Natural killer cell (primary cell): ENCODE results near the gene TESMIN. TPM values are rescaled to one million over a fixed set of nuclear protein-coding genes. Genes with fewer than 3 reads are reported as not detected.

Source experiments
- ATAC-seq, 3 donors: fragments of 150-1000 bp in 2 of 3; fragments of 200-7000 bp in 1 of 3; cut with Tn5 transposase; 1 replicate in 1 of 3; 2 replicates in 2 of 3; pipeline ENCODE4 v1.10.0; 2021; ENCODE audit warnings: mild to moderate bottlenecking in 2 of 3, moderate library complexity in 2 of 3
- DNase-seq, 2 donors: peaks; one replicate each; pipeline versions ENCODE4 v3.0.0 to v3.0.0-alpha.2; 2013 to 2021; ENCODE audit warnings: mixed read lengths in 1 of 2
- H3K27ac ChIP-seq: one replicate; pipeline ENCODE4 v1.5.1; 2013; ENCODE audit warnings: mild to moderate bottlenecking, low read length
- H3K27me3 ChIP-seq: one replicate; pipeline ENCODE4 v1.6.1; 2013; ENCODE audit warnings: low read length; ENCODE audit not compliant: control insufficient read depth, insufficient read depth
- H3K36me3 ChIP-seq: one replicate; pipeline ENCODE4 v1.6.1; 2013; ENCODE audit warnings: low read length; ENCODE audit not compliant: control insufficient read depth, insufficient read depth
- H3K4me1 ChIP-seq: one replicate; pipeline ENCODE4 v1.6.1; 2013; ENCODE audit warnings: low read length; ENCODE audit not compliant: control insufficient read depth, insufficient read depth
- H3K4me3 ChIP-seq: one replicate; pipeline ENCODE4 v1.5.1; 2013; ENCODE audit warnings: low read length
- H3K9me3 ChIP-seq: one replicate; pipeline ENCODE4 v1.6.1; 2013; ENCODE audit warnings: low read length; ENCODE audit not compliant: control insufficient read depth, insufficient read depth
- H3K27ac Mint-ChIP-seq, 2 donors: one replicate each; pipeline ENCODE4 v1.8.0; 2022; ENCODE audit warnings: mild to moderate bottlenecking in 2 of 2, mixed read lengths in 2 of 2, moderate library complexity in 1 of 2
- H3K27me3 Mint-ChIP-seq, 2 donors: one replicate each; pipeline ENCODE4 v1.8.0; 2022; ENCODE audit warnings: low read depth in 2 of 2, mixed read lengths in 2 of 2
- H3K36me3 Mint-ChIP-seq: one replicate; pipeline ENCODE4 v1.8.0; 2022; ENCODE audit warnings: mixed read lengths
- H3K4me1 Mint-ChIP-seq, 2 donors: one replicate each; pipeline ENCODE4 v1.8.0; 2022; ENCODE audit warnings: mixed read lengths in 2 of 2
- H3K4me3 Mint-ChIP-seq: one replicate; pipeline ENCODE4 v1.8.0; 2022; ENCODE audit warnings: mild to moderate bottlenecking, moderate library complexity, mixed read lengths
- H3K9me3 Mint-ChIP-seq, 2 donors: one replicate each; pipeline ENCODE4 v1.8.0; 2022; ENCODE audit warnings: mixed read lengths in 2 of 2
- CTCF ChIP-seq: fragments of 200-600 bp; IDR thresholded peaks from one replicate; pipeline ENCODE4 v1.8.0; 2022; ENCODE audit warnings: antibody characterized with exemption
- WGBS: methylation state at CpG from one replicate; pipeline ENCODE4 v1.1.7; 2013; ENCODE audit warnings: missing lambda C conversion rate; ENCODE audit not compliant: insufficient coverage; 5-methylcytosine and 5-hydroxymethylcytosine counted together
- intact Hi-C: fragments of 100-400 bp; cut with micrococcal nuclease; formaldehyde crosslinking; loops from one replicate; pipeline ENCODE4 v1.14.2; 2022
- total RNA-seq, 4 donors: library from RNA; stranded (reverse); fragments of 120-200 nt in 1 of 4; gene quantifications; one replicate each; pipeline versions ENCODE4 v1.2.3 to v1.2.4, GENCODE V29; 2013 to 2022

The TESMIN gene
- total RNA-seq, 3 donors from 2014 or later (not counting 1 experiment from before 2014, with no cell fraction given): 1.1 to 3.9 (median 1.1) TPM

- no peak overlapping the region for H3K27ac Mint-ChIP-seq
- WGBS: 90% methylated on average over 15 of the region's 18 CpGs
- no peak for TF ChIP-seq CTCF
- Histone ChIP-seq H3K27ac (no peak overlapping the region), H3K4me1 (no peaks in the 10 kb centered on the region), H3K27me3 (no peaks in the 10 kb centered on the region), H3K9me3 (no peaks in the 10 kb centered on the region), H3K4me3 (no peak overlapping the region), H3K36me3 (no peaks in the 10 kb centered on the region)
- peaks cover 0 to 5% of the 10 kb centered on the region in 2 donors for H3K27me3 Mint-ChIP-seq
- H3K4me1 Mint-ChIP-seq: no peaks in the 10 kb centered on the region
- ATAC-seq (no peak), DNase-seq (no peak)
- H3K36me3 Mint-ChIP-seq: no peaks in the 10 kb centered on the region
- no peaks in the 10 kb centered on the region for H3K9me3 Mint-ChIP-seq
- intact Hi-C loops: no loop called here
- no peak overlapping the region for H3K4me3 Mint-ChIP-seq
These were observed 87.8 kb downstream of the TESMIN start for GRCh38 chr11:68663482-68664010.

- ATAC-seq (no peak), DNase-seq (no peak)
- Histone ChIP-seq H3K4me3 (no peak overlapping the region), H3K4me1 (no peaks in the 10 kb centered on the region), H3K27me3 (no peaks in the 10 kb centered on the region), H3K9me3 (no peaks in the 10 kb centered on the region), H3K36me3 (no peaks in the 10 kb centered on the region), H3K27ac (no peak overlapping the region)
- no peak overlapping the region for H3K4me3 Mint-ChIP-seq
- intact Hi-C loops: no loop called here
- no peaks in the 10 kb centered on the region for H3K9me3 Mint-ChIP-seq
- peaks cover 0 to 5% of the 10 kb centered on the region in 2 donors for H3K27me3 Mint-ChIP-seq
- no peaks in the 10 kb centered on the region for H3K36me3 Mint-ChIP-seq
- no peak for TF ChIP-seq CTCF
- 74% methylated on average over 16 of the region's 18 CpGs for WGBS
- H3K27ac Mint-ChIP-seq: no peak overlapping the region
- no peaks in the 10 kb centered on the region for H3K4me1 Mint-ChIP-seq
These were observed 89.4 kb downstream of the TESMIN start for GRCh38 chr11:68661697-68662603.

- ATAC-seq (no peak), DNase-seq (no peak)
- Mint-ChIP-seq H3K36me3 (no peaks in the 10 kb centered on the region), H3K27ac (no peak overlapping the region), H3K27me3 (peaks cover 0 to 5% of the 10 kb centered on the region in 2 donors), H3K4me1 (no peaks in the 10 kb centered on the region), H3K4me3 (no peak overlapping the region), H3K9me3 (no peaks in the 10 kb centered on the region)
- TF ChIP-seq CTCF: no peak
- H3K9me3 ChIP-seq: no peaks in the 10 kb centered on the region
- H3K27me3 ChIP-seq: no peaks in the 10 kb centered on the region
- 80% methylated on average over 15 of the region's 15 CpGs for WGBS
- intact Hi-C loops: no loop called here
- H3K4me1 ChIP-seq: no peaks in the 10 kb centered on the region
- H3K27ac ChIP-seq: no peak overlapping the region
- no peaks in the 10 kb centered on the region for H3K36me3 ChIP-seq
- H3K4me3 ChIP-seq: no peak overlapping the region
These were observed 90.3 kb downstream of the TESMIN start for GRCh38 chr11:68661014-68661413.
